Caco-2 (cell line): ENCODE measurements around the gene TYW1B. TPM values are rescaled to one million over a fixed set of nuclear protein-coding genes. Genes with fewer than 3 reads are reported as not detected.
"Not testable (repeated sequence)": the region's sequence is repeated elsewhere in the genome, so short reads cannot be mapped to it uniquely, and the experiment has no call there.

Experiments
- BruUV-seq: library from RNA; stranded (reverse); fragments of 400-500 nt; replicated peaks from 2 replicates; lab custom pipeline; 2021; lab: Mats Ljungman, UMichigan
- CTCF ChIA-PET: fragments of 300-600 bp; sonication (Branson Sonifier 250); formaldehyde crosslinking; loops from one replicate; lab custom pipeline; 2022; ENCODE audit warnings: antibody characterized with exemption; lab: Charles Lee
- POLR2A ChIA-PET: fragments of 300-600 bp; sonication (Branson Sonifier 250); formaldehyde crosslinking; loops from one replicate; lab custom pipeline; 2022; ENCODE audit warnings: antibody characterized with exemption; lab: Charles Lee
- DNase-seq, 2 experiments: peaks; one replicate each; pipeline versions ENCODE4 v3.0.0 to v3.0.0-alpha.2; 2020 to 2022
- H3K27me3 ChIP-seq: replicated peaks from 2 replicates; pipeline ENCODE4 v1.6.0; 2011; ENCODE audit warnings: low read length; ENCODE audit not compliant: control insufficient read depth, insufficient read depth
- H3K36me3 ChIP-seq: 2 replicates; pipeline ENCODE4 v1.5.1; 2011; ENCODE audit warnings: low read length; ENCODE audit not compliant: control insufficient read depth, insufficient read depth
- H3K4me1 ChIP-seq: fragments of 250-450 bp; sonication (Bioruptor Pico); 2 replicates; pipeline ENCODE4 v1.5.1; 2020; ENCODE audit warnings: mild to moderate bottlenecking
- H3K4me3 ChIP-seq: 2 replicates; pipeline ENCODE4 v1.5.1; 2011; ENCODE audit warnings: low read depth, mild to moderate bottlenecking, control low read depth, low read length
- H3K9me3 ChIP-seq: fragments of 250-450 bp; sonication (Bioruptor Pico); 2 replicates; pipeline ENCODE4 v1.5.1; 2020; ENCODE audit warnings: mild to moderate bottlenecking, moderate library complexity
- H3K27ac Mint-ChIP-seq: one replicate; pipeline ENCODE4 v1.8.0; 2022; ENCODE audit warnings: mixed read lengths; ENCODE audit not compliant: unreplicated experiment
- H3K27me3 Mint-ChIP-seq: one replicate; pipeline ENCODE4 v1.8.0; 2022; ENCODE audit warnings: mixed read lengths; ENCODE audit not compliant: insufficient read depth, unreplicated experiment
- H3K36me3 Mint-ChIP-seq: one replicate; pipeline ENCODE4 v1.8.0; 2022; ENCODE audit warnings: mild to moderate bottlenecking, mixed read lengths; ENCODE audit not compliant: insufficient read depth, unreplicated experiment
- H3K4me1 Mint-ChIP-seq: one replicate; pipeline ENCODE4 v1.8.0; 2022; ENCODE audit warnings: low read depth, mixed read lengths; ENCODE audit not compliant: unreplicated experiment
- H3K4me3 Mint-ChIP-seq: one replicate; pipeline ENCODE4 v1.8.0; 2022; ENCODE audit warnings: mild to moderate bottlenecking, moderate library complexity, mixed read lengths; ENCODE audit not compliant: unreplicated experiment
- H3K9me3 Mint-ChIP-seq: one replicate; pipeline ENCODE4 v1.8.0; 2022; ENCODE audit warnings: mixed read lengths; ENCODE audit not compliant: unreplicated experiment
- CTCF ChIP-seq, 2 experiments: fragments of 200-600 bp in 1 of 2; IDR thresholded peaks; 1 replicate in 1 of 2; 2 replicates in 1 of 2; pipeline versions ENCODE4 v1.5.1 to v1.8.0; 2011 to 2022; ENCODE audit warnings: antibody characterized with exemption in 1 of 2, control low read depth in 1 of 2, inconsistent platforms in 1 of 2, low read depth in 1 of 2, low read length in 1 of 2, mild to moderate bottlenecking in 1 of 2, moderate library complexity in 1 of 2; ENCODE audit not compliant: insufficient read depth in 1 of 2, severe bottlenecking in 1 of 2, unreplicated experiment in 1 of 2
- intact Hi-C: fragments of 100-400 bp; cut with micrococcal nuclease; formaldehyde crosslinking; loops from one replicate; pipeline ENCODE4 v1.10.0; 2022; ENCODE audit not compliant: unreplicated experiment
- total RNA-seq: library from RNA; stranded (reverse); gene quantifications from 2 replicates; pipeline ENCODE4 v1.2.3, GENCODE V29; 2022

TYW1B gene
- total RNA-seq, 1 experiment from 2014 or later: 12.8 TPM

- no peak for TF ChIP-seq CTCF (IDR thresholded peaks at IDR 0.05; ENCODE audit: insufficient read depth in 1 of 2, low read depth in 1 of 2, low read length in 1 of 2, severe bottlenecking in 1 of 2, unreplicated experiment in 1 of 2)
- POLR2A ChIA-PET: no interaction called here
- no peak overlapping the region for H3K4me3 Mint-ChIP-seq
Observed at GRCh38 chr7:72706521-72706920, 121.5 kb downstream of the TYW1B start.

GRCh38 chr7:72705693-72706092, 122.3 kb downstream of the TYW1B start:
- H3K27me3 Mint-ChIP-seq, H3K9me3 Mint-ChIP-seq, POLR2A ChIA-PET, H3K4me3 Mint-ChIP-seq, BruUV-seq, intact Hi-C loops, DNase-seq, H3K27me3 ChIP-seq, H3K36me3 ChIP-seq, H3K4me1 ChIP-seq, CTCF ChIA-PET, H3K4me1 Mint-ChIP-seq, H3K27ac Mint-ChIP-seq, H3K9me3 ChIP-seq, H3K4me3 ChIP-seq: not testable (repeated sequence)
- H3K36me3 Mint-ChIP-seq: peaks cover 26% of the 10 kb centered on the region

More at GRCh38 chr7:72706521-72706920, 121.5 kb downstream of the TYW1B start:
- Mint-ChIP-seq H3K27ac (no peak overlapping the region), H3K27me3 (no peaks in the 10 kb centered on the region), H3K36me3 (peaks cover 21% of the 10 kb centered on the region), H3K9me3 (no peaks in the 10 kb centered on the region), H3K4me1 (peaks cover 7% of the 10 kb centered on the region)
- DNase-seq: no peak
- H3K4me1 ChIP-seq: no peaks in the 10 kb centered on the region
- intact Hi-C loops: no loop called here
- no peaks in the 10 kb centered on the region for H3K27me3 ChIP-seq
- no peaks in the 10 kb centered on the region for H3K36me3 ChIP-seq
- H3K9me3 ChIP-seq: no peaks in the 10 kb centered on the region
- CTCF ChIA-PET: no interaction called here
- no TSS peak for BruUV-seq
- no peak overlapping the region for H3K4me3 ChIP-seq

- TF ChIP-seq CTCF (IDR thresholded peaks at IDR 0.05; ENCODE audit: insufficient read depth in 1 of 2, low read depth in 1 of 2, low read length in 1 of 2, severe bottlenecking in 1 of 2, unreplicated experiment in 1 of 2): no peak
- peaks cover 27% of the 10 kb centered on the region for H3K36me3 Mint-ChIP-seq
- no peaks in the 10 kb centered on the region for H3K4me1 ChIP-seq
- no peaks in the 10 kb centered on the region for H3K27me3 Mint-ChIP-seq
- intact Hi-C loops: no loop called here
- no peaks in the 10 kb centered on the region for H3K27me3 ChIP-seq
- no peak for DNase-seq
- no peaks in the 10 kb centered on the region for H3K9me3 ChIP-seq
- no peak overlapping the region for H3K4me3 Mint-ChIP-seq
- CTCF ChIA-PET: no interaction called here
- no peak overlapping the region for H3K4me3 ChIP-seq
- peaks cover 7% of the 10 kb centered on the region for H3K4me1 Mint-ChIP-seq
- no peaks in the 10 kb centered on the region for H3K36me3 ChIP-seq
- peak overlapping the region; percentile 37 for H3K27ac Mint-ChIP-seq
- BruUV-seq: no TSS peak
- no peaks in the 10 kb centered on the region for H3K9me3 Mint-ChIP-seq
- POLR2A ChIA-PET: no interaction called here
Observed at GRCh38 chr7:72704894-72705293, 123.1 kb downstream of the TYW1B start.

- CTCF ChIA-PET, H3K27ac Mint-ChIP-seq, H3K36me3 ChIP-seq, DNase-seq, H3K4me1 ChIP-seq, H3K27me3 Mint-ChIP-seq, intact Hi-C loops, H3K4me3 Mint-ChIP-seq, H3K9me3 Mint-ChIP-seq, POLR2A ChIA-PET, H3K27me3 ChIP-seq, BruUV-seq, H3K4me3 ChIP-seq, H3K9me3 ChIP-seq: not testable (repeated sequence)
- H3K36me3 Mint-ChIP-seq: peaks cover 30% of the 10 kb centered on the region
- H3K4me1 Mint-ChIP-seq: peaks cover 15% of the 10 kb centered on the region
Observed at GRCh38 chr7:72700548-72700947, 127.5 kb downstream of the TYW1B start.

GRCh38 chr7:72697066-72697465, 130.9 kb downstream of the TYW1B start:
- DNase-seq, H3K4me3 ChIP-seq, H3K27ac Mint-ChIP-seq, intact Hi-C loops, CTCF ChIA-PET, H3K9me3 Mint-ChIP-seq, H3K36me3 ChIP-seq, POLR2A ChIA-PET, H3K27me3 Mint-ChIP-seq, H3K9me3 ChIP-seq, BruUV-seq, H3K4me1 ChIP-seq, H3K27me3 ChIP-seq, H3K4me3 Mint-ChIP-seq: not testable (repeated sequence)
- peaks cover 33% of the 10 kb centered on the region for H3K36me3 Mint-ChIP-seq
- H3K4me1 Mint-ChIP-seq: peaks cover 15% of the 10 kb centered on the region

- intact Hi-C loops, H3K27me3 Mint-ChIP-seq, DNase-seq, H3K27ac Mint-ChIP-seq, POLR2A ChIA-PET, H3K4me3 Mint-ChIP-seq, H3K4me3 ChIP-seq, H3K4me1 ChIP-seq, H3K27me3 ChIP-seq, H3K36me3 ChIP-seq, BruUV-seq, CTCF ChIA-PET, H3K9me3 Mint-ChIP-seq, H3K9me3 ChIP-seq: not testable (repeated sequence)
- H3K4me1 Mint-ChIP-seq: peaks cover 15% of the 10 kb centered on the region
- H3K36me3 Mint-ChIP-seq: peaks cover 33% of the 10 kb centered on the region
Observed at GRCh38 chr7:72696643-72697042, 131.4 kb downstream of the TYW1B start.
